ENCODE results near the gene MRFAP1. TPM values are rescaled to one million over a fixed set of nuclear protein-coding genes. Genes with fewer than 3 reads are reported as not detected.

The MRFAP1 gene
- total and polyA plus RNA-seq, 7 donors = 196 to 261 (median 226) TPM

DNA sequence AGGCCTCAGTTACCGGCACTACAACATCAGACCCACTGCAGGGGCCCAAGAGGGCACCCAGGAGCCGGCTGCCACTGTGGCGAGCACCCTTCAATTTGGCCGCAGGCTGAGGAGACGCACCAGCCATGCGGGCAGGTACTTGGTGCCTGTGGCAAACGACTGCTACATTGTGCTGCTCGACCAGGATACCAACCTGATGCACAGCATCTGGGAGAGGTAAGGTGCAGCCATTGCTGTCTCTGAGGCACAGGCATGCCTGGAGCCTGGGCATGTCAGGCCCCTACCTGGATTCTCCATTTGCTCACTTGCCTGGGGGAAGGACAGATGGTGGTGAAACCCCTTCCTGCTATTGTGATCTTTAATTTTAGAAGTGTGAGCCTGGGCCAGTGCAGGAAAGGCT lies 35.4 kb upstream of the MRFAP1 start:
- no peak for DNase-seq
- Histone ChIP-seq H3K36me3 (peaks cover 9 to 88% (median 28%) of the 10 kb centered on the region in 4 donors), H3K4me3 (no peak overlapping the region), H3K9me3 (peaks cover 0 to 5% (median 3%) of the 10 kb centered on the region in 4 donors), H3K27me3 (no peaks in the 10 kb centered on the region), H3K27ac (no peak overlapping the region), H3K4me1 (no peaks in the 10 kb centered on the region)
- no peak for TF ChIP-seq POLR2AphosphoS5 (IDR thresholded peaks at IDR 0.05)
- TF ChIP-seq CTCF (IDR thresholded peaks at IDR 0.05) = no peak
- WGBS, 2 donors = 97 to 98% methylated on average over 8 of the region's 8 CpGs
- intact Hi-C loops (cut with DNase I) = no loop called here

- Histone ChIP-seq H3K4me1 (no peaks in the 10 kb centered on the region), H3K9me3 (peaks cover 0 to 5% (median 3%) of the 10 kb centered on the region in 4 donors), H3K27ac (no peak overlapping the region), H3K36me3 (peaks cover 11 to 88% (median 31%) of the 10 kb centered on the region in 4 donors), H3K27me3 (no peaks in the 10 kb centered on the region), H3K4me3 (no peak overlapping the region)
- TF ChIP-seq POLR2A (IDR thresholded peaks at IDR 0.05) (no peak), CTCF (IDR thresholded peaks at IDR 0.05) (no peak), POLR2AphosphoS5 (IDR thresholded peaks at IDR 0.05) (no peak), EP300 (IDR thresholded peaks at IDR 0.05) (no peak)
- WGBS, 2 donors = 97 to 98% methylated on average over 2 of the region's 2 CpGs
- DNase-seq = no peak
- intact Hi-C loops (cut with DNase I) = no loop called here
Measured at GRCh38 chr4:6605605-6606004, 34.9 kb upstream of the MRFAP1 start.

DNA sequence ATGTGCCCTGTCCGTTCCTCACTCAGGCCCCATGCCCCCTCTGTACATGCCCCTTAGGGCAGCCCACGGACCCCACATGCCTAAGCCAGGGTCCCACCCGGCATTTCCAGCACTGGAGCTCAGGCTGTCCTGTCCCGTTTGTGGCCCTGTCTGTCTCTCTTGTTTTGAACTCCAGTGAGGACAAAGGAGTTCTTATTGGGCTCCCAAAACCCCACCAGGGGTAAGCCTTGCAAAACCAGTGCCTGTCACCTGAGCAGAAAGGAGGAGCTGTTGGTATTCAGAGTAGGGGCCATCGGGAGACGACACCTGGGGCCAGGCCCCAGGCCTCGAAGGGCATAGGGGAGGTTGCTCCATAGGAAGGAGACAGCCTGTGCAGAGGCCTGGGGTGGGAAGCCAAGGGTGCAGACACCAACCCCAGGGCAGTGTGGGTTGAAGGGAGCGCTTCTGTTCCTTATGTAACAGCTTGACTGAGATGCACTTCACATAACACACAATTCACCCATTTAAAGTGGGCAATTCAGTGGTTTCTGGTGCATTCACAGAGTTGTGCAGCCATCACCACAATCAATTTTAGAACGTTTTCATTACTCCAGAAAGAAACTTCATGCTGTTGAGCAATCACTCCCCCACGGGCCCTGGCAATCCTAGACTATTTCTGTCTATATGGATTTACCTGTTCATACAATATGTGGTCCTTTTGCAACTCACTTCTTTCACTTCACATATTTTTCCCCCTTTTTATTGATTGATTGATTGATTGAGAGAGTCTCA lies 33.8 kb upstream of the MRFAP1 start:
- Histone ChIP-seq H3K27ac (no peak overlapping the region), H3K36me3 (peaks cover 13 to 90% (median 36%) of the 10 kb centered on the region in 4 donors), H3K4me1 (no peaks in the 10 kb centered on the region), H3K4me3 (no peak overlapping the region), H3K9me3 (peaks cover 0 to 5% (median 3%) of the 10 kb centered on the region in 4 donors), H3K27me3 (no peaks in the 10 kb centered on the region)
- TF ChIP-seq CTCF (IDR thresholded peaks at IDR 0.05) (no peak), EP300 (IDR thresholded peaks at IDR 0.05) (no peak), POLR2A (IDR thresholded peaks at IDR 0.05) (no peak), POLR2AphosphoS5 (IDR thresholded peaks at IDR 0.05) (no peak)
- intact Hi-C loops (cut with DNase I) = no loop called here
- WGBS, 2 donors = 91 to 94% methylated on average over 10 of the region's 10 CpGs
- DNase-seq = no peak

DNA sequence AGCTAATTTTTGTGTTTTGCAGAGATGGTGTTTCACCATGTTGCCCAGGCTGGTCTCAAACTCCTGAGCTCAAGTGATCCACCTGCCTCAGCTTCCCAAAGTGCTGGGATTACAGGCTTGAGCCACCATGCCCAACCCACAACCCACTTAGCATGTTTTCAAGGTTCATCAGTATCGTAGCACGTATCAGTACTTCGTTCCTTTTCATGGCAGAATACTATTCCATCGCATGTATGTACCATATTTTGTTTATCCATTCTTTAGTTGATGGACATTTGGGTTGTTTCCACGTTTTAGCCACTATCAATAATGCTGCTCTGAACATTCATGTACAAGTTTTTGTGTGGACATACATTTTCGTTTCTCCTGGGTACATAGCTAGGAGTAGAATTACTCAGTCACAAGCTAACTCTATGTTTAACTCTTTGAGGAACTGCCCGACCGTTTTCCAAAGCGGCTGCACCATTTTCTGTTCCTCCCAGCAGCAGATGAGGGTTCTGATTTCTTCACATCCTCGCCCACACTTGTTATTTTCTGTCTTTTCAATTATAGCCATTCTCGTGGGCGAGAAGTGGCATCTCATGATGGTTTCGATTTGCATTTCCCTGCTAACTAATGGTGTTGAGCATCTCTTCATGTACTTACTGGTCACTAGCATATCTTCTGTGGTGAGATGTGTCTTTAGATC lies 33.0 kb upstream of the MRFAP1 start:
- WGBS, 2 donors = 89 to 91% methylated on average over 13 of the region's 13 CpGs
- peaks cover 0 to 5% (median 3%) of the 10 kb centered on the region in 4 donors for H3K9me3 ChIP-seq
- H3K4me1 ChIP-seq = no peaks in the 10 kb centered on the region
- H3K27ac ChIP-seq = no peak overlapping the region
- no peaks in the 10 kb centered on the region for H3K27me3 ChIP-seq
- no peak for TF ChIP-seq POLR2AphosphoS5 (IDR thresholded peaks at IDR 0.05)
- TF ChIP-seq POLR2A (IDR thresholded peaks at IDR 0.05) = no peak
- no peak for TF ChIP-seq EP300 (IDR thresholded peaks at IDR 0.05)
- no peak for TF ChIP-seq CTCF (IDR thresholded peaks at IDR 0.05)
- peaks cover 13 to 89% (median 33%) of the 10 kb centered on the region in 4 donors for H3K36me3 ChIP-seq
- no peak for DNase-seq
- H3K4me3 ChIP-seq = no peak overlapping the region
- intact Hi-C loops (cut with DNase I) = no loop called here

Data from sigmoid colon (tissue), 7 donors.